Measurements from ENCODE around the gene FGF16.
A peak's percentile ranks its signal among the peaks of the same experiment; 100 is the strongest.
"Not testable (repeated sequence)": the region's sequence is repeated elsewhere in the genome, so short reads cannot be mapped to it uniquely, and the experiment has no call there.

FGF16 gene

DNA sequence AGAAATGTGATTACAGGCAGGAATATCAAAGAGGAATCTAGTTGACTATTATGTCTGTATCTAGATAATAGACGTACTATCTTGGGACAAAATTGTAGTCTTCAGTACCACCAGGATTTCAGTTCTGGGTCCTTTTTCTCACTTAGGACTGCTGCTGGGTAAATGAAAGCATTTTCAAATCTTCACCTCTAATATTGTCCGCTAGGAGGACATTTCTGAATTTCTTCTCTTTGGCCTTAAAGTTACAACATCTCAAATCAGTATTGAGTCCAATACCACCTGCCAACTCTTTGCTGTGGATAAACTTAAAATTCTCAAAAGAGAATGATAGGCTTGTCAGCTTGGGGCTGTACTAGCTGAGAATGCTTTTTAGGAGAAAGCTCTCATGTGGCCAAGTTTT lies 6.0 kb downstream of the FGF16 start:
- H3K4me3 Mint-ChIP-seq = no peak overlapping the region
- H3K9me3 Mint-ChIP-seq = no peaks in the 10 kb centered on the region
- DNase-seq (ENCODE audit: low spot score in 2 of 2) (no peak), ATAC-seq (replicated peaks; ENCODE audit: extremely low read depth, poor library complexity, severe bottlenecking) (no peak)
- H3K36me3 Mint-ChIP-seq (ENCODE audit: insufficient read depth) = no peaks in the 10 kb centered on the region
- H3K27ac Mint-ChIP-seq (ENCODE audit: low read depth) = no peak overlapping the region
- no peaks in the 10 kb centered on the region for H3K4me1 Mint-ChIP-seq
- H3K27me3 Mint-ChIP-seq = no peaks in the 10 kb centered on the region

DNA sequence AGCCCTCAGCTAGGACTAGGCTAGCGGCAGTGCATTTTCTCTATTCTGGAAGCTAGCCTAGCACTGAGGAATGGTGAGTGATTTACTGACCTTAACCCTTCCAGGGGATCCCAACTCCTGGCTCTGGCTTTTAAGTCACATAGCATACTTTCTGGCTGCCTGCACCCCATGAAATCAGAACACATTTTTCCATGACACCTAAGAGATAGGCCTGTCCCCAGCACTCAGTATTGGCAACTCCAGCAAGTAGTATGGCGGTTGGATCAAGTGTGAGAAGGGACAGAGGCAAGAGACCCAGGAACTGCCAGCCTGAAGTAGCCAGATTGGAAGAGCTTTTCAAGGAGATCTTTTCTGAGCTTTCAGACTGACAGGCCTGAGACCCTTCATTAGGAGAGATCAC lies 8.2 kb downstream of the FGF16 start:
- no peaks in the 10 kb centered on the region for H3K9me3 Mint-ChIP-seq
- no peak overlapping the region for H3K27ac Mint-ChIP-seq (ENCODE audit: low read depth)
- no peaks in the 10 kb centered on the region for H3K27me3 Mint-ChIP-seq
- no peak for ATAC-seq (replicated peaks; ENCODE audit: extremely low read depth, poor library complexity, severe bottlenecking)
- H3K4me1 Mint-ChIP-seq = no peaks in the 10 kb centered on the region
- no peak for DNase-seq (ENCODE audit: low spot score in 2 of 2)
- no peaks in the 10 kb centered on the region for H3K36me3 Mint-ChIP-seq (ENCODE audit: insufficient read depth)
- no peak overlapping the region for H3K4me3 Mint-ChIP-seq

- Mint-ChIP-seq H3K4me1 (no peaks in the 10 kb centered on the region), H3K9me3 (peaks cover 11% of the 10 kb centered on the region), H3K27me3 (peaks cover 15% of the 10 kb centered on the region), H3K36me3 (ENCODE audit: insufficient read depth) (no peaks in the 10 kb centered on the region), H3K27ac (ENCODE audit: low read depth) (no peak overlapping the region), H3K4me3 (no peak overlapping the region)
- DNase-seq (ENCODE audit: low spot score in 2 of 2) (no peak), ATAC-seq (replicated peaks; ENCODE audit: extremely low read depth, poor library complexity, severe bottlenecking) (no peak)
Observed at GRCh38 chrX:77484045-77484444, 36.9 kb downstream of the FGF16 start.

DNA sequence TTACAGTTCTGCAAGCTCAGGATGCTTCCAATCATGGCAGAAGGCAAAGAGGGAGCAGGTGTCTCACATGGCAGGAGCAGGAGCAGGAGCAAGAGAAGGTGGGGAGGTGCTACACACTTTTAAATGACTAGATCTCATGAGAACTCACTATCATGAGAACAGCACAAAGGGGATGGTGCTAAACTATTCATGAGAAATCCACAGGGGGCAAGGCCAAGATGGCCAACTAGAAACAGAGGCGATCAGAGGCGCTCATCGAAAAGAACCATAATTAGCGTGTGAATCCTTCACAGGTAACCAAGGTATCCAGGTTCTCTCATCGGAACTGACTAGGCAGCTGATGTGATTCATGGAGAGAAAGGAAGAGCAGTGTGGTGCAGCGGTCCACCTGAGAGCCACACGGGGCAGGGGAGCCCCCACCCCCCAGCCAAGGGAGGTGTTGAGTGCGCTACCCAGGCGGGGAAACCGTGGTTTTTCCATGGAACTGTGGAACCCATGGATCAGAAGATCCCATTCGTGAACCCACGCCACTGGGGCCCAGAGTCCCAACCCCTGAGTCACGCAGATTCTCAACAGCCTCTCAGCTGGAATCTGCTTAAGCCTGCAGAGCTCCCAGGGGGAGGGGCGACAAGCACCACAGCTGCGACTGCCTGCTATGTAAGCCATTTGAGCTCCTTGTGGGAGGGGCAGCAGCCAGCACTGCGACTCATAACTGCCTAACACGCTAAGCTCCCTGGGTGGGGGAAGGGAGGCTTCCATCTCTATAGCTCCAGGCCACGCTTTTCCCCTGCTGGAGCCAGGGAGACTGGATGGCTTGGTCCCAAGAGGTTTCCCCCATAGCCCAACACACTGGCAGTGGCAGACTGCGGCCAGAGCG lies 46.7 kb downstream of the FGF16 start:
- H3K27me3 Mint-ChIP-seq = no peaks in the 10 kb centered on the region
- no peak overlapping the region for H3K4me3 Mint-ChIP-seq
- H3K9me3 Mint-ChIP-seq = no peaks in the 10 kb centered on the region
- no peaks in the 10 kb centered on the region for H3K4me1 Mint-ChIP-seq
- H3K27ac Mint-ChIP-seq (ENCODE audit: low read depth) = no peak overlapping the region
- peaks cover 6% of the 10 kb centered on the region for H3K36me3 Mint-ChIP-seq (ENCODE audit: insufficient read depth)
- ATAC-seq (replicated peaks; ENCODE audit: extremely low read depth, poor library complexity, severe bottlenecking) (no peak), DNase-seq (ENCODE audit: low spot score in 2 of 2) (no peak)

- not testable (repeated sequence) for H3K4me1 Mint-ChIP-seq; H3K27ac Mint-ChIP-seq (ENCODE audit: low read depth); ATAC-seq (replicated peaks; ENCODE audit: extremely low read depth, poor library complexity, severe bottlenecking); H3K27me3 Mint-ChIP-seq; H3K36me3 Mint-ChIP-seq (ENCODE audit: insufficient read depth); H3K9me3 Mint-ChIP-seq; DNase-seq (ENCODE audit: low spot score in 2 of 2); H3K4me3 Mint-ChIP-seq
Observed at GRCh38 chrX:77500164-77500563, 53.0 kb downstream of the FGF16 start.

- H3K9me3 Mint-ChIP-seq = no peaks in the 10 kb centered on the region
- peaks cover 11% of the 10 kb centered on the region for H3K36me3 Mint-ChIP-seq (ENCODE audit: insufficient read depth)
- no peaks in the 10 kb centered on the region for H3K27me3 Mint-ChIP-seq
- peaks cover 4% of the 10 kb centered on the region for H3K4me1 Mint-ChIP-seq
- no peak for ATAC-seq (replicated peaks; ENCODE audit: extremely low read depth, poor library complexity, severe bottlenecking)
- peak overlapping the region; percentile 62 for H3K27ac Mint-ChIP-seq (ENCODE audit: low read depth)
- no peak overlapping the region for H3K4me3 Mint-ChIP-seq
- DNase-seq (ENCODE audit: low spot score in 2 of 2) = no peak
Observed at GRCh38 chrX:77502951-77503525, 55.8 kb downstream of the FGF16 start.

DNA sequence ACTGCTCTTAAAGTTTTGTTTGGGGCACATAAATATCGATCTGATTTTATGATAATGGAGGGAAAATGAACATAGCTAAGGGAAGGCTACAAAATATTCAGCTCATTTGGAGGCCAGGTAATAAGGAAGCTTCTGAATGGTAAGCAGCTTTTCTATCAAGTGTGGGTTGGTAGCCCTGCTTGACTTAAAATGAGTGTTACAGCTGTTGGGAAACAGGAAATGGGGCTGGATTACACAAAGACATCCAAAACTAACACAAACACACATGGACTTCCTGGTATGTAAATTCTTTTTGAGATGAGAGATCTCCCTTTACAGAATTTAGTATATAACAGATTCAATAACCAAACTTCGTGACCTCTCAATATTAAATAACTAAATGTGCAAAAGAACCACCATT lies 58.0 kb downstream of the FGF16 start:
- H3K36me3 Mint-ChIP-seq (ENCODE audit: insufficient read depth) = peaks cover 12% of the 10 kb centered on the region
- H3K27me3 Mint-ChIP-seq = no peaks in the 10 kb centered on the region
- no peak overlapping the region for H3K27ac Mint-ChIP-seq (ENCODE audit: low read depth)
- peaks cover 4% of the 10 kb centered on the region for H3K4me1 Mint-ChIP-seq
- ATAC-seq (replicated peaks; ENCODE audit: extremely low read depth, poor library complexity, severe bottlenecking) = no peak
- no peaks in the 10 kb centered on the region for H3K9me3 Mint-ChIP-seq
- H3K4me3 Mint-ChIP-seq = no peak overlapping the region
- no peak for DNase-seq (ENCODE audit: low spot score in 2 of 2)
